Uterus (tissue), 2 donors: ENCODE data around the gene BRIX1.
"Not testable (repeated sequence)": the region's sequence is repeated elsewhere in the genome, so short reads cannot be mapped to it uniquely, and the experiment has no call there.

Source experiments
- POLR2A ChIP-seq, 2 donors: fragments of 450-650 bp; IDR thresholded peaks; one replicate each; pipeline ENCODE4 v1.6.1; 2016; ENCODE audit warnings: antibody characterized with exemption in 2 of 2, mild to moderate bottlenecking in 1 of 2, moderate library complexity in 1 of 2
- TF ChIP-seq, protein P1 (sequence below), 4 experiments: fragments of 200-600 bp in 2 of 4; fragments of 450-650 bp in 2 of 4; sonication (generic) in 2 of 4; IDR thresholded peaks; one replicate each; pipeline ENCODE4 v1.5.1; 2016 to 2019; ENCODE audit warnings: antibody characterized with exemption in 4 of 4, mild to moderate bottlenecking in 2 of 4, moderate library complexity in 1 of 4

DNA sequence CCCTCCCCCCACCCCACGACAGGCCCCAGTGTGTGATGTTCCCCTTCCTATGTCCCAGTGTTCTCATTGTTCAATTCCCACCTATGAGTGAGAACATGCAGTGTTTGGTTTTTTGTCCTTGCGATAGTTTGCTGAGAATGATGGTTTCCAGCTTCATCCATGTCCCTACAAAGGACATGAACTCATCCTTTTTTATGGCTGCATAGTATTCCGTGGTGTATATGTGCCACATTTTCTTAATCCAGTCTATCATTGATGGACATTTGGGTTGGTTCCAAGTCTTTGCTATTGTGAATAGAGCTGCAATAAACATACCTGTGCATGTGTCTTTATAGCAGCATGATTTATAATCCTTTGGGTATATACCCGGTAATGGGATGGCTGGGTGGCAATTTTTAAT, 56.1 kb downstream of the BRIX1 start:
- TF ChIP-seq, protein P1, sequence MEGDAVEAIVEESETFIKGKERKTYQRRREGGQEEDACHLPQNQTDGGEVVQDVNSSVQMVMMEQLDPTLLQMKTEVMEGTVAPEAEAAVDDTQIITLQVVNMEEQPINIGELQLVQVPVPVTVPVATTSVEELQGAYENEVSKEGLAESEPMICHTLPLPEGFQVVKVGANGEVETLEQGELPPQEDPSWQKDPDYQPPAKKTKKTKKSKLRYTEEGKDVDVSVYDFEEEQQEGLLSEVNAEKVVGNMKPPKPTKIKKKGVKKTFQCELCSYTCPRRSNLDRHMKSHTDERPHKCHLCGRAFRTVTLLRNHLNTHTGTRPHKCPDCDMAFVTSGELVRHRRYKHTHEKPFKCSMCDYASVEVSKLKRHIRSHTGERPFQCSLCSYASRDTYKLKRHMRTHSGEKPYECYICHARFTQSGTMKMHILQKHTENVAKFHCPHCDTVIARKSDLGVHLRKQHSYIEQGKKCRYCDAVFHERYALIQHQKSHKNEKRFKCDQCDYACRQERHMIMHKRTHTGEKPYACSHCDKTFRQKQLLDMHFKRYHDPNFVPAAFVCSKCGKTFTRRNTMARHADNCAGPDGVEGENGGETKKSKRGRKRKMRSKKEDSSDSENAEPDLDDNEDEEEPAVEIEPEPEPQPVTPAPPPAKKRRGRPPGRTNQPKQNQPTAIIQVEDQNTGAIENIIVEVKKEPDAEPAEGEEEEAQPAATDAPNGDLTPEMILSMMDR (IDR thresholded peaks at IDR 0.05), result not testable (repeated sequence)
- not testable (repeated sequence) for TF ChIP-seq POLR2A (IDR thresholded peaks at IDR 0.05)
